NCI-H128 (cell line): ENCODE results near the gene SBK2.
A peak's percentile ranks its signal among the peaks of the same experiment; 100 is the strongest.
"Not testable (repeated sequence)": the region's sequence is repeated elsewhere in the genome, so short reads cannot be mapped to it uniquely, and the experiment has no call there.

ENCODE experiments used
- DNase-seq: peaks from one replicate; lab custom pipeline; 2025; ENCODE audit not compliant: unreplicated experiment; lab: John Stamatoyannopoulos, UW

The SBK2 gene

GRCh38 chr19:55536951-55537740 is at the start of gene SBK2:
SBK2 (minus strand) TSS chr19:55537133; CDS start chr19:55536294, 839 bp downstream.
- no peak for DNase-seq

- peak; percentile 61 for DNase-seq
These were observed 48.9 kb upstream of the SBK2 start for GRCh38 chr19:55585658-55586339.

GRCh38 chr19:55584871-55585270 is 47.9 kb upstream of the SBK2 start:
- no peak for DNase-seq

- not testable (repeated sequence) for DNase-seq
These were observed 47.0 kb upstream of the SBK2 start for GRCh38 chr19:55583897-55584296.

DNA sequence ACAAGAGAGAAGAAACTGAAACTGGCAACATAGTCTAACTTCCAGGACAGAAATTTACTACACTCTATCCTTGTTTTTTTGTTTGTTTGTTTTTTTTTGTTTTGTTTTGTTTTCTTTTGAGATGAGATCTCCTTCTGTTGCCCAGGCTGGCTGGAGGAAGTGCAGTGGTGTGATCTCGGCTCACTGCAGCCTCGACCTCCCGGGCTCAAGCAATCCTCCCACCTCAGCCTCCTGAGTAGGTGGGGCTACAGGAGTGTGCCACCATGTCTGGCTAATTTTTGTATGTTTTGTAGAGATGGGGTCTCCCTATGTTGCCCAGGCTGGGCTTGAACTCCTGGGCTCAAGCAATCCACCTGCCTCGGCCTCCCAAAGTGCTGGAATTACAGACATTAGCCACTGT is 45.4 kb upstream of the SBK2 start:
- DNase-seq = not testable (repeated sequence)

DNA sequence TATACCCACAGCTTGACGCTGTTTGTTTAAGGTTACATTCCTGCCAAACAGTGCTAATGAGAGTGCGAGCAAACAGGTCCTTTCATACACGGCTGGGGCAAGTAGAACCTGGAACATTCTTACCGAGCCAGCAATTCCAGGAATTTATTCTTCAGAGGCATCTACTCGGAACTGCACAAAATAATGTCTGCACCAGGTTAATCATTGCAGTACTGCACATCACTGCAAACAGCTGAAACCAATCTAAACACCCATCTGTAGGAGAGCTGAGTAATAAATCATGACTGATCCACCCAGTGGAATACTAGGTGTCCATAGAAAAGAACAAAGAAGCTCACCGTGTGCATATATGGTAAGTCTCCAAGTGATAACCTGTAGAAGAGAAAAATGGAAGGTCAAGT is 44.9 kb upstream of the SBK2 start:
- DNase-seq = no peak

DNA sequence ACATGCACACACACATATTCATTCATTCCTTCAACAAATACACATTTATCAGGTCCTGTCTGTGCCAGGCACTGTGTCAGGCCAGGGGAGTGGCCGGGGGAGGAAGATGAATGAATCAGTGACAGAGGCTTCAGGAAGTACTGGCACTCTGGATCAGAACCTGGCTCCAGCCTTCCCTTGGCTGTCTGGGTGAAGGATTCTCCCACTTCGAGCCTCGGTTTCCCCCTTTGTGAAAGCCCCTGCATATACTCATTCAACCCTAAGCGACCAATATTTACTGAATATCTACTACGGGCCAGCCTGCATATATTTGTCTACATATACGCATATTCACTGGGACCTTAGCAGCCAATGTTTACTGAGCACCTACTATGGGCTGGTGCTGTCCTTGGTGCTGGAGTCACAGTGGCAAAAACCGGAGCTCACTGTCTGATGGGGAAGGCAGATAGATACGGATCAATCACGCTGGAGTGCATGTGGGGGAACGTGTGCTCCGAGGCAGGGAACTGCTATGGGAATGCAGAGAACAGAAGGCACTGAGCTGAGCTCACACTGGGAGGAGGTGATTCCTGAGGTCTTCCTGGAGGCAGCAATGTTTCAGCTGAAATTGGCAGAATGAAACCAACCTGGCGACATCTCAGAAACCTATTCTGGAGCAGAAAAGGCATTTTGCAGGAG is 44.4 kb upstream of the SBK2 start:
- DNase-seq = no peak

- peak; percentile 83 for DNase-seq
These were observed 43.8 kb upstream of the SBK2 start, which contains the start of gene ZNF579 for GRCh38 chr19:55580628-55581144. ZNF579 (minus strand) TSS chr19:55580848; CDS start chr19:55579639, 1,209 bp downstream.

GRCh38 chr19:55579766-55580621 is 43.1 kb upstream of the SBK2 start:
- DNase-seq = no peak

GRCh38 chr19:55578761-55579747 is 42.1 kb upstream of the SBK2 start:
- DNase-seq = no peak

DNA sequence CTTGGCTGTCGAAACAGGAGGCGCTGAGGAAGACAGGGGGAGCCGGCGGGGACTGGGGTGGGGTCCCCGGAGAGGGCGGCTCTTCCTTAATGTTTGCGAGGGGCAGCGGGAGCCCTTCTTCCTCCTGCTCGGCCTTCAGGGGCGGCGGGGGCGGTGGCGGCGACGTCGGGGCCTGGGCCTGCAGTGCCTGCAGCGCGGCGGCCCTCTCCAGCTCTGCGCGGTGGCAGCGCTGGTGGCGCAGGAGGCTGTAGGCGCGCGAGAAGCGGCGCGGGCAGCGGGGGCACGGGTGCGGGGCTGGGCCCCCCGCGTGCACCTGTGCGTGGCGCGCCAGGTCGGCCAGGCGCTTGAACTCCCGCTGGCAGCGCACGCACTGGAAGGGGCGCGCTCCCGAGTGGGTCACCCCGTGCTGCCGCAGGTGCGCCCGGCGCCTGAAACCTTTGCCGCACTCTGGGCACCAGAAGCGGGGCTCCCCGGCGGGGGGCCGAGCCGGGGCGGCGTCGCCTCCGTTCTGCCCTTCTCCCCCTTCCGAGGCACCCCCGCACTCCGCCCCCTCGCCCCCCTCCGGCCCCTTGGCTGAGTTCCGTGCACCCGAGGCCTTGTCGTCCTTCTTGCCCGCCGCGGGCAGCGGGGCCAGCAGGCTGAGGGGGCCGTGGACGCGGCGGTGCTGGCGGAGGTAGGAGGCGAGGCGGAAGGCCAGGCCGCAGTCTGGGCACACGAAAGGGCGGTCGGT is 41.3 kb upstream of the SBK2 start:
- no peak for DNase-seq

DNA sequence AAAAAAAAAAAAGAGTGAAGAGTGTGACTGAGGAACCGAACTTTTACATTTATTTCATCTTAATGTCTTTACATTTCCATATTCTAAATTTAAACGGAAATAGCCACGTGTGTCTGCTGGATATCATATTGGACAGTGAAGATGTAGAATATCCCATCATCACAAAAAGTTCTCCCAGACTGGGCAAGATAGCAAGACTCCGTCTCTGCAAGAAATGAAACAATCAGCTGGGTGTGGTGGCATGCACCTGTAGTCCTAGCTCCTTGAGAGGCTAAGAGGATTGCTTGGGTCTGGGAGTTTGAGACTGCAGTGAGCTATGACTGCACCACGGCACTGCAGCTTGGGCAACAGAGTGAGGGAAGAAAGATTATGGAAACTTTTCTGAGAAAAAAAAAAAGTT is 39.8 kb upstream of the SBK2 start:
- DNase-seq = no peak

- not testable (repeated sequence) for DNase-seq
These were observed 37.0 kb upstream of the SBK2 start for GRCh38 chr19:55573929-55574328.

- not testable (repeated sequence) for DNase-seq
These were observed 32.5 kb upstream of the SBK2 start for GRCh38 chr19:55569477-55569876.

- no peak for DNase-seq
These were observed 30.9 kb upstream of the SBK2 start for GRCh38 chr19:55567708-55568328.

- no peak for DNase-seq
These were observed 29.9 kb upstream of the SBK2 start for GRCh38 chr19:55566823-55567222.

- DNase-seq = no peak
These were observed 26.3 kb upstream of the SBK2 start for GRCh38 chr19:55563261-55563690.

GRCh38 chr19:55559684-55560083 is 22.8 kb upstream of the SBK2 start:
- DNase-seq = no peak
